AG04450 (cell line): ENCODE measurements around the gene ANKRD52. TPM values are rescaled to one million over a fixed set of nuclear protein-coding genes. Genes with fewer than 3 reads are reported as not detected.

ENCODE experiments used
- CTCF ChIA-PET: fragments of 300-600, 350-600 bp; formaldehyde crosslinking; extraction: SDS; loops from one replicate; lab custom pipeline; 2022; ENCODE audit warnings: antibody characterized with exemption, inconsistent platforms; lab: Charles Lee
- POLR2A ChIA-PET: fragments of 350-600 bp; formaldehyde crosslinking; extraction: SDS; loops from one replicate; lab custom pipeline; 2021; ENCODE audit warnings: antibody characterized with exemption, inconsistent platforms; lab: Yijun Ruan, JAX
- DNase-seq: peaks from one replicate; pipeline ENCODE4 v3.0.0-alpha.2; 2011; ENCODE audit warnings: low read depth, low spot score
- H3K27ac ChIP-seq: one replicate; pipeline ENCODE4 v1.5.1; 2012; ENCODE audit warnings: low read depth, low read length, control low read depth
- H3K27me3 ChIP-seq: one replicate; pipeline ENCODE4 v1.6.0; 2012; ENCODE audit warnings: low read length; ENCODE audit not compliant: control insufficient read depth, insufficient read depth
- H3K4me3 ChIP-seq: 2 replicates; pipeline ENCODE4 v1.5.1; 2011; ENCODE audit warnings: mild to moderate bottlenecking, low read depth, low read length, control low read depth
- H3K9me3 ChIP-seq: 2 replicates; pipeline ENCODE4 v1.5.1; 2012; ENCODE audit warnings: low read length; ENCODE audit not compliant: control insufficient read depth, insufficient read depth
- CTCF ChIP-seq: IDR thresholded peaks from 2 replicates; pipeline ENCODE4 v1.5.1; 2011; ENCODE audit warnings: low read depth, low read length, control low read depth, inconsistent platforms
- polyA plus RNA-seq: library from polyadenylated mRNA; depleted of rRNA; stranded (reverse); fragments of >200 nt; gene quantifications from 2 replicates; pipeline ENCODE4 v1.2.3, GENCODE V29; 2011

ANKRD52 gene
- polyA plus RNA-seq, 1 experiment, result 16.0 TPM

DNA sequence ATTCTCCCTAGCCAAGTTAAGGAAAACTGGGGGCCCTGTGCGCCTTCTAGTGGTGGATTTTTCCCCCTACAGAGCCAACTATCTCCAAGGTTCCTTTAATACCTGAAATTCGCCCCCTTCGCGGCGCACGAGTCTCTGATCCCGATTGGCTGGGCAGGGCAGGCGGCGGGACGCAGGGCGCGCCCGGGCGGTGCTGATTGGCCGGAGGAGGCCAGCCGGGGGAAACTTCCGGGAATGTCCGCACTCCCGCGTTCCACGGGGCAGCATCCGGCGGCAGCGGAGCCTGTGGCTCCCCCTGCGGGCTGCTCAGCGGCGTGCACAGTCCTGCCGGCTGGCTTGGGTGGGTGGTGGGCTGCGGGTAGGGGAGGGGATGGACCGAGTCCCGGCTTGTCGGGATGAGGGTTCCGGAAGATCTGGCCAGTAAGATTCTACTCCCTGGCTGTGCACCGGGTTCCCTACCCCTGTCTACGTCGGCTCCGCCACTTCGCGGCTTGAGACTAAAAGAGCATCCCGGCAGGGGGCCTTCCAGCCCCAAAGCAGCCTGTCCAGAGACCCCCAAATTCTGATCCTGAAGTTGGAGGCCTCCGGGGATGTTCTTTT is 34.0 kb downstream of the ANKRD52 start, which contains the start of gene NABP2:
TSS of gene NABP2 (plus strand) at position 241 of the 600 bp plus-strand sequence. CDS start 515 bp downstream, outside the sequence.
- Histone ChIP-seq H3K9me3 (no peaks in the 10 kb centered on the region), H3K27ac (peak within 1 kb of the TSS; percentile 73), H3K27me3 (no peaks in the 10 kb centered on the region), H3K4me3 (peak within 1 kb of the TSS; percentile 82)
- ChIA-PET CTCF (interaction anchor here (0.6 to 4.2 kb wide), 2 partner anchors 15 to 34 kb away, joined by 5 to 73 read pairs; partner anchors contain the start of gene SMARCC2), POLR2A (no interaction called here)
- DNase-seq, result peak; percentile 92
- TF ChIP-seq CTCF, result peak; percentile 82

DNA sequence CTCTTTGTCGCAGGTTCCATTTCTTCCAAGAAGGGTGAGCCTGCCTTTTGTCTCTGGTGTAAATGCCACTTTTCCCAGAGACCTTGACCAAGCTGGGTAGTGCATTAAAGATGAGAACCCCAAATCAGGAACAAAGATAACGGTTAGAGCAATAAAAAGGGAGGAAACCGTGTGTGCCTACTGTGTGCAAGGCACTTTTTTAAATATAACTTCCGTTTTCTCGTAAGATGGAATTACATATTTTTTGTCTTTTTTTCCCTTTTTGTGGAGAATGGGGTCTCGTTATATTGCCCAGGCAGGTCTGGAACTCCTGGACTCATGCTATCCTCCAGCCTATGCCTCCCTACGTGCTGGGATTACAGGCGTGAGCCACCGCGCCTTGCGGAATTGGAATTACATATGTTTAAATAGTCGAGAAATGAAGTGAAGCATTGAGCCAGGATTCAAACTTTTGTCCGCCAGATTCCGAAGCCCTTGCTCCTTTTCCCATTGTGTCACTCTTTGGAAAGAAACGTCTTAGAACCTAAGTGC is 34.5 kb downstream of the ANKRD52 start:
- TF ChIP-seq CTCF, result no peak
- POLR2A ChIA-PET, result no interaction called here
- Histone ChIP-seq H3K9me3 (no peaks in the 10 kb centered on the region), H3K4me3 (peak overlapping the region; percentile 37; the same call in 1 of the 2 replicates), H3K27ac (peak overlapping the region; percentile 73), H3K27me3 (no peaks in the 10 kb centered on the region)
- CTCF ChIA-PET, result interaction anchor here (0.6 to 4.2 kb wide), 2 partner anchors 14 to 33 kb away, joined by 5 to 73 read pairs; partner anchors contain the start of gene SMARCC2
- DNase-seq, result no peak

- POLR2A ChIA-PET, result interaction anchor here (1.3 to 2.9 kb wide), 9 partner anchors 11 to 136 kb away, joined by 5 to 30 read pairs (median 9); partner anchors contain the start of genes MYL6, SMARCC2 and ZC3H10
- CTCF ChIA-PET, result interaction anchor here (0.9 to 4.2 kb wide), 11 partner anchors 9 to 103 kb away, joined by 3 to 73 read pairs (median 5); partner anchors contain the start of genes ANKRD52, SMARCC2 and ZC3H10
- no peak for TF ChIP-seq CTCF
- DNase-seq, result no peak
- peak overlapping the region; percentile 91 for H3K4me3 ChIP-seq
- H3K27me3 ChIP-seq, result no peaks in the 10 kb centered on the region
- no peaks in the 10 kb centered on the region for H3K9me3 ChIP-seq
- H3K27ac ChIP-seq, result peak overlapping the region; percentile 96
Observed at GRCh38 chr12:56222531-56222895, 35.7 kb downstream of the ANKRD52 start.

GRCh38 chr12:56221757-56222530 is 36.2 kb downstream of the ANKRD52 start, which contains the start of gene RNF41:
RNF41 (minus strand) TSS chr12:56221922; CDS start chr12:56214047, 7,875 bp downstream.
- H3K9me3 ChIP-seq, result no peaks in the 10 kb centered on the region
- ChIA-PET POLR2A (interaction anchor here (0.5 to 2.9 kb wide), 27 partner anchors 9 to 374 kb away, joined by 3 to 30 read pairs (median 5); partner anchors contain the start of genes ANKRD52, CNPY2, COQ10A and ESYT1), CTCF (interaction anchor here (0.8 to 4.2 kb wide), 13 partner anchors 9 to 103 kb away, joined by 3 to 73 read pairs (median 5); partner anchors contain the start of genes ANKRD52, SMARCC2 and ZC3H10)
- no peaks in the 10 kb centered on the region for H3K27me3 ChIP-seq
- DNase-seq, result peak; percentile 95
- peak within 1 kb of the TSS; percentile 96 for H3K27ac ChIP-seq
- no peak for TF ChIP-seq CTCF
- H3K4me3 ChIP-seq, result peak within 1 kb of the TSS; percentile 91
